Measurements from ENCODE around the gene PDXK.

DNA sequence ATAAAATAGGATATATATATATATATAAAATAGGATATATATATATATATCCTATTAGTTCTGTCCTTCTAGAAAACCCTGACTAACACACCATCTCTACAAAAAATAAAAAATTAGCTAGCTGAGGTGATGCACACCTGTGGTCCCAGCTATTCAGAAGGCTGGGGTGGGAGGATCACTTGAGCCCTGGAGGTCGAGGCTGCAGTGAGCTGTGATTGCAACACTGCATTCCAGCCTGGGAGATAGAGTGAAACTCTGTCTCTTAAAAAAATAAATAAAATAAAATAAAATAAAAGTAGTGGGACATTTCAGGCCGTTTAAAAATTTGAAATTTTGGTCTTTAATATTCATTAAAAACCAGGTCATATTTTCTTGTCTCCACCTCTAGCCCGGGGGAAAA is 66.2 kb downstream of the PDXK start:
- TF ChIP-seq, protein P1, sequence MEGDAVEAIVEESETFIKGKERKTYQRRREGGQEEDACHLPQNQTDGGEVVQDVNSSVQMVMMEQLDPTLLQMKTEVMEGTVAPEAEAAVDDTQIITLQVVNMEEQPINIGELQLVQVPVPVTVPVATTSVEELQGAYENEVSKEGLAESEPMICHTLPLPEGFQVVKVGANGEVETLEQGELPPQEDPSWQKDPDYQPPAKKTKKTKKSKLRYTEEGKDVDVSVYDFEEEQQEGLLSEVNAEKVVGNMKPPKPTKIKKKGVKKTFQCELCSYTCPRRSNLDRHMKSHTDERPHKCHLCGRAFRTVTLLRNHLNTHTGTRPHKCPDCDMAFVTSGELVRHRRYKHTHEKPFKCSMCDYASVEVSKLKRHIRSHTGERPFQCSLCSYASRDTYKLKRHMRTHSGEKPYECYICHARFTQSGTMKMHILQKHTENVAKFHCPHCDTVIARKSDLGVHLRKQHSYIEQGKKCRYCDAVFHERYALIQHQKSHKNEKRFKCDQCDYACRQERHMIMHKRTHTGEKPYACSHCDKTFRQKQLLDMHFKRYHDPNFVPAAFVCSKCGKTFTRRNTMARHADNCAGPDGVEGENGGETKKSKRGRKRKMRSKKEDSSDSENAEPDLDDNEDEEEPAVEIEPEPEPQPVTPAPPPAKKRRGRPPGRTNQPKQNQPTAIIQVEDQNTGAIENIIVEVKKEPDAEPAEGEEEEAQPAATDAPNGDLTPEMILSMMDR (conservative IDR thresholded peaks at IDR 0.05): no peak
- TF ChIP-seq EZH2 (IDR thresholded peaks at IDR 0.05; ENCODE audit: low read depth): no peak

All from PC-9 (cell line).